Liver (tissue), 9 donors: ENCODE measurements around the gene TTC28. TPM values are rescaled to one million over a fixed set of nuclear protein-coding genes. Genes with fewer than 3 reads are reported as not detected.

Experiments
- DNase-seq: peaks from one replicate; pipeline ENCODE4 v3.0.0-alpha.2; 2017; ENCODE audit warnings: low spot score
- H3K27ac ChIP-seq, 2 donors: one replicate each; pipeline ENCODE4 v1.7.0; 2013; ENCODE audit warnings: inconsistent platforms in 2 of 2, low read length in 2 of 2, control low read depth in 1 of 2, low read depth in 1 of 2, mild to moderate bottlenecking in 1 of 2
- H3K27me3 ChIP-seq, 4 donors: one replicate each; pipeline versions ENCODE4 v1.6.1 to v1.7.0; 2013; ENCODE audit warnings: low read length in 3 of 4, inconsistent platforms in 1 of 4, mild to moderate bottlenecking in 1 of 4, moderate library complexity in 1 of 4; ENCODE audit not compliant: control insufficient read depth in 4 of 4, insufficient read depth in 4 of 4
- H3K36me3 ChIP-seq, 4 donors: one replicate each; pipeline versions ENCODE4 v1.6.1 to v1.7.0; 2013; ENCODE audit warnings: low read length in 3 of 4, mild to moderate bottlenecking in 3 of 4, low read depth in 1 of 4, moderate library complexity in 1 of 4; ENCODE audit not compliant: control insufficient read depth in 4 of 4, insufficient read depth in 3 of 4
- H3K4me1 ChIP-seq, 4 donors: one replicate each; pipeline versions ENCODE4 v1.6.1 to v1.7.0; 2013; ENCODE audit warnings: low read length in 3 of 4, mild to moderate bottlenecking in 3 of 4, moderate library complexity in 1 of 4; ENCODE audit not compliant: control insufficient read depth in 4 of 4, insufficient read depth in 4 of 4
- H3K4me3 ChIP-seq, 3 donors: one replicate each; pipeline versions ENCODE4 v1.6.1 to v1.7.0; 2013; ENCODE audit warnings: low read length in 3 of 3, control low read depth in 1 of 3, low read depth in 1 of 3, mild to moderate bottlenecking in 1 of 3
- H3K9ac ChIP-seq, 2 donors: one replicate each; pipeline ENCODE4 v1.7.0; 2013; ENCODE audit warnings: low read length in 2 of 2, mild to moderate bottlenecking in 2 of 2, moderate library complexity in 2 of 2, control low read depth in 1 of 2, low read depth in 1 of 2
- H3K9me3 ChIP-seq, 4 donors: one replicate each; pipeline versions ENCODE4 v1.6.1 to v1.7.0; 2013; ENCODE audit warnings: low read length in 3 of 4; ENCODE audit not compliant: control insufficient read depth in 4 of 4
- ATF3 ChIP-seq: IDR thresholded peaks from 2 replicates; pipeline ENCODE4 v1.6.1; 2016; ENCODE audit warnings: antibody characterized with exemption
- CTCF ChIP-seq: fragments of 150-350 bp; IDR thresholded peaks from 2 replicates; pipeline ENCODE4 v1.5.1; 2017; ENCODE audit warnings: improper control_type of control experiment, low read depth, low read length; ENCODE audit not compliant: missing input control
- EGR1 ChIP-seq, 2 donors: IDR thresholded peaks; 2 replicates each; pipeline ENCODE4 v1.6.1; 2016 to 2018; ENCODE audit warnings: antibody characterized with exemption in 2 of 2, low read depth in 2 of 2
- FOXA1 ChIP-seq: IDR thresholded peaks from 2 replicates; pipeline ENCODE4 v1.6.1; 2016; ENCODE audit warnings: antibody characterized with exemption
- GABPA ChIP-seq, 2 donors: IDR thresholded peaks in 1 of 2; conservative IDR thresholded peaks in 1 of 2; 2 replicates each; pipeline ENCODE4 v1.6.1; 2016; ENCODE audit warnings: antibody characterized with exemption in 2 of 2, mild to moderate bottlenecking in 1 of 2, moderate library complexity in 1 of 2
- HNF4A ChIP-seq, 2 donors: conservative IDR thresholded peaks; 2 replicates each; pipeline ENCODE4 v1.6.1; 2016; ENCODE audit warnings: antibody characterized with exemption in 2 of 2, mild to moderate bottlenecking in 2 of 2
- HNF4G ChIP-seq: IDR thresholded peaks from 2 replicates; pipeline ENCODE4 v1.6.1; 2016; ENCODE audit warnings: antibody characterized with exemption
- JUND ChIP-seq, 2 donors: IDR thresholded peaks; 2 replicates each; pipeline ENCODE4 v1.6.1; 2016; ENCODE audit warnings: antibody characterized with exemption in 2 of 2
- MAX ChIP-seq: IDR thresholded peaks from 2 replicates; pipeline ENCODE4 v1.6.1; 2016; ENCODE audit warnings: antibody characterized with exemption
- NR2F2 ChIP-seq: IDR thresholded peaks from 2 replicates; pipeline ENCODE4 v1.6.1; 2016; ENCODE audit warnings: antibody characterized with exemption
- RAD21 ChIP-seq, 2 donors: IDR thresholded peaks; 2 replicates each; pipeline ENCODE4 v1.6.1; 2016; ENCODE audit warnings: antibody characterized with exemption in 2 of 2, mild to moderate bottlenecking in 2 of 2
- RXRA ChIP-seq, 2 donors: IDR thresholded peaks; 2 replicates each; pipeline ENCODE4 v1.6.1; 2017 to 2018; ENCODE audit warnings: antibody characterized with exemption in 2 of 2, mild to moderate bottlenecking in 1 of 2
- SP1 ChIP-seq: IDR thresholded peaks from 2 replicates; pipeline ENCODE4 v1.6.1; 2018; ENCODE audit warnings: antibody characterized with exemption, mild to moderate bottlenecking
- TAF1 ChIP-seq: conservative IDR thresholded peaks from 2 replicates; pipeline ENCODE4 v1.6.1; 2016; ENCODE audit warnings: antibody characterized with exemption, mild to moderate bottlenecking
- YY1 ChIP-seq: IDR thresholded peaks from 2 replicates; pipeline ENCODE4 v1.6.1; 2016; ENCODE audit warnings: antibody characterized with exemption, mild to moderate bottlenecking
- ZBTB33 ChIP-seq: IDR thresholded peaks from 2 replicates; pipeline ENCODE4 v1.6.1; 2016; ENCODE audit warnings: antibody characterized with exemption
- WGBS: extraction: QIAGEN DNeasy Blood & Tissue Kit; methylation state at CpG from one replicate; pipeline ENCODE4 v1.1.7; 2013; 5-methylcytosine and 5-hydroxymethylcytosine counted together
- polyA plus RNA-seq, 2 donors: library from polyadenylated mRNA; stranded (reverse) in 1 of 2; unstranded in 1 of 2; fragments of 200-250 nt in 1 of 2; fragments of >200 nt in 1 of 2; fragmentation: Nextera tagmentation in 1 of 2; extraction: Ambion mirVana in 1 of 2; gene quantifications; one replicate each; pipeline versions ENCODE4 v1.2.1 to v1.2.3, GENCODE V29; 2013 to 2015
- total RNA-seq, 2 donors: library from RNA; depleted of rRNA; stranded (reverse); fragments of >200 nt; gene quantifications; one replicate each; pipeline ENCODE4 v1.2.3, GENCODE V29; 2014
- donor health status: healthy.
- donor health status: healthy.
- donor health status: healthy.
- donor health status: healthy.
- donor health status: healthy.

The TTC28 gene
- total and polyA plus RNA-seq, 4 donors: 4.2 to 19.4 (median 5.9) TPM

DNA sequence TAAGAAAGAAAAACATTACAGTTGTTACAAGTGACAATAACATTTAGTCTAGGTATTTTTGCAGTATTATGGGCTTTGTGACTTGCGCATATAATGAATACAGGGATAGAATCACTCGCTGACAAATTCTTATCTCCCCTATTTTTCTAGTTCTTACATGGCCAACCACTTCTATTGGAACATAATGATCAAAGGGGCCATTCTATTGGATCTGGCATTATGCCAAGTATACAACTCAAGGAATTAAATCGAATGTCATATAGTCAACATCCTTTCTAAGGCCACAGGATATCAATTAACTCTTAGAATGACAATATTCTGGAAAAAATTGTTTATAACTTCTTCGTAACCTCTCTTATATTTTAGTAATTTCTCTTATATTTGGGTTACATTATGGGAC is 272.0 kb downstream of the TTC28 start:
- Histone ChIP-seq H3K36me3 (no peaks in the 10 kb centered on the region), H3K27me3 (no peaks in the 10 kb centered on the region), H3K27ac (no peak overlapping the region), H3K9ac (no peak overlapping the region), H3K4me1 (no peaks in the 10 kb centered on the region), H3K9me3 (no peaks in the 10 kb centered on the region), H3K4me3 (no peak overlapping the region)
- WGBS: 87% methylated on average over 4 of the region's 4 CpGs
- TF ChIP-seq RAD21 (IDR thresholded peaks at IDR 0.05) (no peak), FOXA1 (no peak), TAF1 (no peak), MAX (no peak), CTCF (no peak), SP1 (no peak), GABPA (IDR thresholded peaks at IDR 0.05 in 1 of 2, conservative IDR thresholded peaks at IDR 0.05 in 1 of 2) (no peak), YY1 (no peak)
- no peak for DNase-seq

DNA sequence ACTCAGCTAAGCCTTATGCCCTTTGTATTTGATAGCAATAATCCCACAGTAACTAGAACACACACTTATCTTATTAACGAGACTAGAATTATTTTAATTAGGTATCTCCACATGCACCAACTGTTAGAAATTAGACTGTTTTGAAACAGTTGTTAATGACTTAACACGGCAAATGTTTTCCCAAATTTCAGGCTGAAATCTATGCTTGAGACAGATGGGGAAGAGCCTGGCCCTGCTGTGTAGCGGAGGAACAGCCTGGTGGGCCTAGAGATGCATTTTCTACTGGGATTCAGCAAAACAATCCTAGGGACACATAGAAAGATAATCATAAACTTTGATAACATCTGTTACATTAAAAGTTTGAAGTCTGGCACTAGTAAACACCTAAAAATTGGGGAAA is 273.4 kb downstream of the TTC28 start:
- Histone ChIP-seq H3K9ac (no peak overlapping the region), H3K27ac (no peak overlapping the region), H3K27me3 (no peaks in the 10 kb centered on the region), H3K36me3 (no peaks in the 10 kb centered on the region), H3K4me1 (no peaks in the 10 kb centered on the region), H3K4me3 (no peak overlapping the region), H3K9me3 (no peaks in the 10 kb centered on the region)
- WGBS: 97% methylated on average over 3 of the region's 3 CpGs
- no peak for DNase-seq
- TF ChIP-seq GABPA (IDR thresholded peaks at IDR 0.05 in 1 of 2, conservative IDR thresholded peaks at IDR 0.05 in 1 of 2) (no peak), HNF4A (conservative IDR thresholded peaks at IDR 0.05) (no peak), ATF3 (no peak), ZBTB33 (no peak), CTCF (no peak), RXRA (IDR thresholded peaks at IDR 0.05) (no peak), RAD21 (IDR thresholded peaks at IDR 0.05) (no peak), EGR1 (IDR thresholded peaks at IDR 0.05; ENCODE audit: low read depth in 2 of 2) (no peak), JUND (IDR thresholded peaks at IDR 0.05) (no peak), TAF1 (no peak), FOXA1 (no peak), YY1 (no peak), SP1 (no peak), MAX (no peak), NR2F2 (no peak), HNF4G (no peak)
